Neural cell (in vitro differentiated cells): ENCODE results near the gene TOMM40. TPM values are rescaled to one million over a fixed set of nuclear protein-coding genes. Genes with fewer than 3 reads are reported as not detected.

ENCODE experiments used
- H2AFZ ChIP-seq: fragments of 200-600, 300-800 bp; sonication (generic), shearing (Covaris generic); 2 replicates; pipeline ENCODE4 v1.6.0; 2014; ENCODE audit warnings: low read depth, mild to moderate bottlenecking, antibody characterized with exemption, low read length, moderate library complexity
- H3F3A ChIP-seq: fragments of 200-600 bp; shearing (Covaris generic); 2 replicates; pipeline ENCODE4 v1.6.1; 2016; ENCODE audit warnings: mild to moderate bottlenecking, moderate library complexity, mixed read lengths, antibody characterized with exemption, low read length; ENCODE audit not compliant: insufficient read depth, poor library complexity, severe bottlenecking
- H3K27ac ChIP-seq: fragments of 200-600, 300-800 bp; sonication (generic), shearing (Covaris generic); 2 replicates; pipeline ENCODE4 v1.5.1; 2014; ENCODE audit warnings: mild to moderate bottlenecking, low read length, moderate library complexity
- H3K27me3 ChIP-seq: fragments of 300-800, 200-600 bp; sonication (generic), shearing (Covaris generic); 2 replicates; pipeline ENCODE4 v1.6.0; 2014; ENCODE audit warnings: mild to moderate bottlenecking, low read depth, low read length, moderate library complexity; ENCODE audit not compliant: insufficient read depth
- H3K36me3 ChIP-seq: fragments of 300-800, 200-600 bp; sonication (generic), shearing (Covaris generic); 2 replicates; pipeline ENCODE4 v1.5.1; 2014; ENCODE audit warnings: mild to moderate bottlenecking, antibody characterized with exemption, low read length, moderate library complexity; ENCODE audit not compliant: insufficient read depth
- H3K4me2 ChIP-seq: fragments of 300-800, 200-600 bp; sonication (generic), shearing (Covaris generic); 2 replicates; pipeline ENCODE4 v1.6.0; 2014; ENCODE audit warnings: mild to moderate bottlenecking, low read length
- H3K4me3 ChIP-seq: fragments of 300-800, 200-600 bp; sonication (generic), shearing (Covaris generic); 2 replicates; pipeline ENCODE4 v1.5.1; 2014; ENCODE audit warnings: mild to moderate bottlenecking, low read length, moderate library complexity
- H3K79me2 ChIP-seq: fragments of 200-600 bp; shearing (Covaris generic); replicated peaks from 2 replicates; pipeline ENCODE4 v1.6.0; 2014; ENCODE audit warnings: mild to moderate bottlenecking, low read length, moderate library complexity; ENCODE audit not compliant: insufficient read depth
- H3K9ac ChIP-seq: fragments of 300-800, 200-600 bp; sonication (generic), shearing (Covaris generic); 2 replicates; pipeline ENCODE4 v1.6.1; 2016; ENCODE audit warnings: mild to moderate bottlenecking, low read length, mixed read lengths
- H3K9me2 ChIP-seq: fragments of 200-600 bp; shearing (Covaris generic); 2 replicates; pipeline ENCODE4 v1.6.1; 2016; ENCODE audit warnings: mild to moderate bottlenecking, low read length, mixed read lengths; ENCODE audit not compliant: insufficient read depth
- H3K9me3 ChIP-seq: fragments of 200-600, 300-800 bp; sonication (generic), shearing (Covaris generic); 2 replicates; pipeline ENCODE4 v1.6.1; 2016; ENCODE audit warnings: mild to moderate bottlenecking, mixed run types, low read length, moderate library complexity, mixed read lengths
- H4K20me1 ChIP-seq: fragments of 200-600 bp; shearing (Covaris generic); 2 replicates; pipeline ENCODE4 v1.6.1; 2016; ENCODE audit warnings: mild to moderate bottlenecking, mixed run types; ENCODE audit not compliant: insufficient read depth
- CTCF ChIP-seq: fragments of 450-650 bp; IDR thresholded peaks from 2 replicates; pipeline ENCODE4 v1.5.1; 2014; ENCODE audit warnings: antibody characterized with exemption, mild to moderate bottlenecking, moderate library complexity; ENCODE audit not compliant: poor library complexity, severe bottlenecking
- EP300 ChIP-seq: fragments of 450-650 bp; conservative IDR thresholded peaks from 2 replicates; pipeline ENCODE4 v1.6.1; 2014; ENCODE audit warnings: antibody characterized with exemption, mild to moderate bottlenecking, moderate library complexity; ENCODE audit not compliant: poor library complexity, severe bottlenecking
- EZH2 ChIP-seq: fragments of 200-600, 300-800 bp; shearing (Covaris generic), sonication (generic); IDR thresholded peaks from 2 replicates; pipeline ENCODE4 v1.6.1; 2014; ENCODE audit warnings: antibody characterized with exemption, low read length, borderline replicate concordance, mild to moderate bottlenecking; ENCODE audit not compliant: insufficient read depth, poor library complexity, severe bottlenecking
- MXI1 ChIP-seq: fragments of 450-650 bp; conservative IDR thresholded peaks from 2 replicates; pipeline ENCODE4 v1.6.1; 2014; ENCODE audit warnings: antibody characterized with exemption, mild to moderate bottlenecking; ENCODE audit not compliant: poor library complexity, severe bottlenecking
- POLR2AphosphoS5 ChIP-seq: IDR thresholded peaks from 2 replicates; pipeline ENCODE4 v1.6.1; 2012
- RAD21 ChIP-seq: fragments of 450-650 bp; conservative IDR thresholded peaks from 2 replicates; pipeline ENCODE4 v1.6.1; 2014; ENCODE audit warnings: antibody characterized with exemption, mild to moderate bottlenecking, moderate library complexity
- REST ChIP-seq: IDR thresholded peaks from 2 replicates; pipeline ENCODE4 v1.6.1; 2012; ENCODE audit warnings: borderline replicate concordance
- SMC3 ChIP-seq: fragments of 450-650 bp; conservative IDR thresholded peaks from 2 replicates; pipeline ENCODE4 v1.6.1; 2014; ENCODE audit warnings: antibody characterized with exemption, mild to moderate bottlenecking, moderate library complexity; ENCODE audit not compliant: poor library complexity
- TAF1 ChIP-seq: IDR thresholded peaks from 2 replicates; pipeline ENCODE4 v1.6.1; 2012; ENCODE audit warnings: low read depth
- polyA plus RNA-seq: library from polyadenylated mRNA; depleted of rRNA; stranded (reverse); fragments of >200 nt; gene quantifications from 2 replicates; pipeline ENCODE4 v1.2.3, GENCODE V29; 2014

The TOMM40 gene
- polyA plus RNA-seq, 1 donor from 2014 or later = 48.4 TPM

DNA sequence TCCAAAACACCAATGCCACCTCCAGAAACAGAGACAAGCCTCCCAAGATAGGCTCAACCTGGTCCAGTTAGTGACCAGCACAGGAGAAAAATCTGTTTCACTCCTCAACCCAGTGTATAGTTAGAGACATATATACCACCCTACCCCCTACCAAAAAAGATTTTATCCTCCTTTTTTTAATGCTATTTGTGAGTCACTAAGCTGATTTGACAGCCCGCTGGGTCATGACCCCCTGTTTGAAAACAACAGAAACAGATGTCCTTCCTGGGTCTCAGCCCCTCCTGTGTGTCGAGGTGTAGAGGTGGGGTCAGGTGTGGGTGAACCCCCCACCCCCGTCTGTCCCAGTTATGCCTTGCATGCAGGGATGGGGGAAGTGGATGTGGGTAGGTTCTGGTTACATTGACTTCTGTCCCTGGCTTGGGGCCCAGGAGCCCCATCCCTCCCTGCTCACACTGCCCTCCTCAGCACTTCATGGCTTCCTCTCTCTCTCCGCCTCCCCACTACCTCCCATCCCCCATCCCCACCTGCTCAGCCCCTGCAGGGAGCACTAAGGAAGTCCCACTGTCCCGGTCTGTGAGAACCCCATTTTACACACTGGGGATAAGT is 14.0 kb upstream of the TOMM40 start:
- Histone ChIP-seq H3K9me3 (no peaks in the 10 kb centered on the region), H3K9me2 (no peaks in the 10 kb centered on the region), H3K27ac (no peak overlapping the region), H3K36me3 (no peaks in the 10 kb centered on the region), H3K79me2 (no peaks in the 10 kb centered on the region), H3K9ac (no peak overlapping the region), H3F3A (no peaks in the 10 kb centered on the region), H3K4me3 (no peak overlapping the region), H3K27me3 (no peaks in the 10 kb centered on the region), H2AFZ (no peak overlapping the region), H3K4me2 (no peak overlapping the region), H4K20me1 (no peaks in the 10 kb centered on the region)
- no peak for TF ChIP-seq RAD21
- no peak for TF ChIP-seq TAF1
- no peak for TF ChIP-seq REST
- no peak for TF ChIP-seq EP300
- TF ChIP-seq SMC3 = no peak
- no peak for TF ChIP-seq MXI1
- TF ChIP-seq CTCF = no peak
- TF ChIP-seq EZH2 = no peak

GRCh38 chr19:44878120-44878865 is 12.8 kb upstream of the TOMM40 start:
- no peaks in the 10 kb centered on the region for H4K20me1 ChIP-seq
- no peak for TF ChIP-seq CTCF
- TF ChIP-seq SMC3 = no peak
- no peak for TF ChIP-seq TAF1
- TF ChIP-seq RAD21 = no peak
- TF ChIP-seq EP300 = no peak
- TF ChIP-seq POLR2AphosphoS5 = no peak
- no peak for TF ChIP-seq REST
- no peak for TF ChIP-seq MXI1
- TF ChIP-seq EZH2 = no peak
- H3K79me2 ChIP-seq = no peaks in the 10 kb centered on the region
- H2AFZ ChIP-seq = no peak overlapping the region
- H3K36me3 ChIP-seq = no peaks in the 10 kb centered on the region
- H3K4me2 ChIP-seq = no peak overlapping the region
- H3K9me3 ChIP-seq = no peaks in the 10 kb centered on the region
- H3K4me3 ChIP-seq = no peak overlapping the region
- no peaks in the 10 kb centered on the region for H3K27me3 ChIP-seq
- H3K9ac ChIP-seq = no peak overlapping the region
- no peaks in the 10 kb centered on the region for H3F3A ChIP-seq
- no peak overlapping the region for H3K27ac ChIP-seq
- no peaks in the 10 kb centered on the region for H3K9me2 ChIP-seq
